ENCODE data around the gene COG2. TPM values are rescaled to one million over a fixed set of nuclear protein-coding genes. Genes with fewer than 3 reads are reported as not detected.

Gene COG2
- total and polyA plus RNA-seq, 2 of the 13 experiments (the other 11 are each of a cell fraction or from before 2014, with no cell fraction given), result 16.8 to 36.3 TPM

DNA sequence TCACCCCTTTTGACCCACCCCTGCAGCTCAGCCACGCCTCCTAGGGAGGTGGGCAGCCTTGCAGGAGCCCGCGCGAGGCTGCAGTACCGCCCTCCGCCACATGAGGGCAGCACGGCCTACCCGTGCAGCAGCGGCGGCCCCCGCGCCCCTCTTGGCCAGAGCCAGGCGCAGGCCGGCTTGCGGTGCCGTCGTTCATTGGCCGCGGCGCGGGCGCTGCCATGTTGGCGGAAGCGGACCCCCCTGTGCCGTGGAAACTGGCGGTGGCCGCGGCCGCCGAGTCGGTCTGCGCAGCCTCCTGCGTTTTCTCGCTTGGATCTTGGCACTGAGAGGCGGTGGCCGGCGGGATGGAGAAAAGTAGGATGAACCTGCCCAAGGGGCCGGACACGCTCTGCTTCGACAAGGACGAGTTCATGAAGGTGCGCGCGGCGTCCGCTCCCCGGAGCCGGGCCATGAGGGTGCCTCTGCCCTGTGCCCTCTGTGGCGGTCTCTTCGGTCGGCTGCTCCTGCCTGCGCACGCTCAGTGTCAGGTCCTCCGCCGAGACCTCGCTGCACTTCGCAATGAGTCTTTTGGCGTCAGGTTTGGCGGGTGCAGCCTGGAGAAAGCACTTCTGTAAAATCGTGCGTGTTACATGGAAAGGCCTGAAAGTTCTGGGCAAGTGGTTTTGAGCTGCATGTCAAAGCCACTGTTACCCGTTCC, at the start of gene COG2 (continued):
- TF ChIP-seq SNAI1 (CRISPR knock-in tag; IDR thresholded peaks at IDR 0.05; ENCODE audit: borderline replicate concordance) (0 out of 2 replicates have a peak, but pooled peaks have one; percentile 85), MEIS2 (CRISPR knock-in tag; IDR thresholded peaks at IDR 0.05) (peak; percentile 93), SPEN (CRISPR knock-in tag; IDR thresholded peaks at IDR 0.05; ENCODE audit: low read depth) (peak; percentile 94), SMYD3 (CRISPR knock-in tag; IDR thresholded peaks at IDR 0.05) (no peak), ZNF138 (CRISPR knock-in tag; IDR thresholded peaks at IDR 0.05; ENCODE audit: low read depth) (peak; percentile 60; the same call in 1 of the 2 replicates), ZFYVE20 (CRISPR knock-in tag; IDR thresholded peaks at IDR 0.05; ENCODE audit: borderline replicate concordance, low read depth) (no peak), NFKB2 (CRISPR knock-in tag; IDR thresholded peaks at IDR 0.05; ENCODE audit: borderline replicate concordance) (peak; percentile 92; the same call in 1 of the 2 replicates), ZNF747 (CRISPR knock-in tag; IDR thresholded peaks at IDR 0.05; ENCODE audit: borderline replicate concordance) (peak; percentile 86; the same call in 1 of the 2 replicates), MBNL3 (CRISPR knock-in tag; conservative IDR thresholded peaks at IDR 0.05) (no peak), ATF7-NPFF (CRISPR knock-in tag; IDR thresholded peaks at IDR 0.05; ENCODE audit: low read depth) (peak; percentile 86), RAD21 (CRISPR knock-in tag; IDR thresholded peaks at IDR 0.05) (peak; percentile 93), ATF7 (IDR thresholded peaks at IDR 0.05) (no peak), ATF7 (CRISPR knock-in tag; IDR thresholded peaks at IDR 0.05) (peak; percentile 61; the same call in 1 of the 2 replicates), CHCHD3 (CRISPR knock-in tag; IDR thresholded peaks at IDR 0.05) (peak; percentile 20; the same call in 1 of the 2 replicates), GFI1 (CRISPR knock-in tag; IDR thresholded peaks at IDR 0.05; ENCODE audit: borderline replicate concordance) (peak; percentile 58; the same call in 1 of the 2 replicates), ZNF354B (CRISPR knock-in tag; IDR thresholded peaks at IDR 0.05) (no peak), SP2 (CRISPR knock-in tag; IDR thresholded peaks at IDR 0.05) (peak; percentile 72), IKZF4 (CRISPR knock-in tag; IDR thresholded peaks at IDR 0.05; ENCODE audit: borderline replicate concordance, low read depth, not compliant biosample characterization) (peak; percentile 49), BRD4 (CRISPR knock-in tag; IDR thresholded peaks at IDR 0.05) (peak; percentile 91), ZNF3 (CRISPR knock-in tag; IDR thresholded peaks at IDR 0.05) (no peak)
- TF ChIP-seq, protein P1, sequence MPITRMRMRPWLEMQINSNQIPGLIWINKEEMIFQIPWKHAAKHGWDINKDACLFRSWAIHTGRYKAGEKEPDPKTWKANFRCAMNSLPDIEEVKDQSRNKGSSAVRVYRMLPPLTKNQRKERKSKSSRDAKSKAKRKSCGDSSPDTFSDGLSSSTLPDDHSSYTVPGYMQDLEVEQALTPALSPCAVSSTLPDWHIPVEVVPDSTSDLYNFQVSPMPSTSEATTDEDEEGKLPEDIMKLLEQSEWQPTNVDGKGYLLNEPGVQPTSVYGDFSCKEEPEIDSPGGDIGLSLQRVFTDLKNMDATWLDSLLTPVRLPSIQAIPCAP (CRISPR knock-in tag; IDR thresholded peaks at IDR 0.05; ENCODE audit: low read depth), result no peak
- TF ChIP-seq, protein P2, sequence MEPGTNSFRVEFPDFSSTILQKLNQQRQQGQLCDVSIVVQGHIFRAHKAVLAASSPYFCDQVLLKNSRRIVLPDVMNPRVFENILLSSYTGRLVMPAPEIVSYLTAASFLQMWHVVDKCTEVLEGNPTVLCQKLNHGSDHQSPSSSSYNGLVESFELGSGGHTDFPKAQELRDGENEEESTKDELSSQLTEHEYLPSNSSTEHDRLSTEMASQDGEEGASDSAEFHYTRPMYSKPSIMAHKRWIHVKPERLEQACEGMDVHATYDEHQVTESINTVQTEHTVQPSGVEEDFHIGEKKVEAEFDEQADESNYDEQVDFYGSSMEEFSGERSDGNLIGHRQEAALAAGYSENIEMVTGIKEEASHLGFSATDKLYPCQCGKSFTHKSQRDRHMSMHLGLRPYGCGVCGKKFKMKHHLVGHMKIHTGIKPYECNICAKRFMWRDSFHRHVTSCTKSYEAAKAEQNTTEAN (CRISPR knock-in tag; conservative IDR thresholded peaks at IDR 0.05), result peak; percentile 73; the same call in 1 of the 2 replicates
- TF ChIP-seq, protein P3, sequence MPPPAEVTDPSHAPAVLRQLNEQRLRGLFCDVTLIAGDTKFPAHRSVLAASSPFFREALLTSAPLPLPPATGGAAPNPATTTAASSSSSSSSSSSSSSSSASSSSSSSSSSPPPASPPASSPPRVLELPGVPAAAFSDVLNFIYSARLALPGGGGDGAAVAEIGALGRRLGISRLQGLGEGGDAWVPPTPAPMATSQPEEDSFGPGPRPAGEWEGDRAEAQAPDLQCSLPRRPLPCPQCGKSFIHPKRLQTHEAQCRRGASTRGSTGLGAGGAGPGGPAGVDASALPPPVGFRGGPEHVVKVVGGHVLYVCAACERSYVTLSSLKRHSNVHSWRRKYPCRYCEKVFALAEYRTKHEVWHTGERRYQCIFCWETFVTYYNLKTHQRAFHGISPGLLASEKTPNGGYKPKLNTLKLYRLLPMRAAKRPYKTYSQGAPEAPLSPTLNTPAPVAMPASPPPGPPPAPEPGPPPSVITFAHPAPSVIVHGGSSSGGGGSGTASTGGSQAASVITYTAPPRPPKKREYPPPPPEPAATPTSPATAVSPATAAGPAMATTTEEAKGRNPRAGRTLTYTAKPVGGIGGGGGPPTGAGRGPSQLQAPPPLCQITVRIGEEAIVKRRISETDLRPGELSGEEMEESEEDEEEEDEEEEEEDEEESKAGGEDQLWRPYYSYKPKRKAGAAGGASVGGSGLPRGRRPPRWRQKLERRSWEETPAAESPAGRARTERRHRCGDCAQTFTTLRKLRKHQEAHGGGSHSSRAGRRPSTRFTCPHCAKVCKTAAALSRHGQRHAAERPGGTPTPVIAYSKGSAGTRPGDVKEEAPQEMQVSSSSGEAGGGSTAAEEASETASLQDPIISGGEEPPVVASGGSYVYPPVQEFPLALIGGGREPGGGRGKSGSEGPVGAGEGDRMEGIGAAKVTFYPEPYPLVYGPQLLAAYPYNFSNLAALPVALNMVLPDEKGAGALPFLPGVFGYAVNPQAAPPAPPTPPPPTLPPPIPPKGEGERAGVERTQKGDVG (CRISPR knock-in tag; IDR thresholded peaks at IDR 0.05; ENCODE audit: borderline replicate concordance), result no peak
- TF ChIP-seq, protein P4, sequence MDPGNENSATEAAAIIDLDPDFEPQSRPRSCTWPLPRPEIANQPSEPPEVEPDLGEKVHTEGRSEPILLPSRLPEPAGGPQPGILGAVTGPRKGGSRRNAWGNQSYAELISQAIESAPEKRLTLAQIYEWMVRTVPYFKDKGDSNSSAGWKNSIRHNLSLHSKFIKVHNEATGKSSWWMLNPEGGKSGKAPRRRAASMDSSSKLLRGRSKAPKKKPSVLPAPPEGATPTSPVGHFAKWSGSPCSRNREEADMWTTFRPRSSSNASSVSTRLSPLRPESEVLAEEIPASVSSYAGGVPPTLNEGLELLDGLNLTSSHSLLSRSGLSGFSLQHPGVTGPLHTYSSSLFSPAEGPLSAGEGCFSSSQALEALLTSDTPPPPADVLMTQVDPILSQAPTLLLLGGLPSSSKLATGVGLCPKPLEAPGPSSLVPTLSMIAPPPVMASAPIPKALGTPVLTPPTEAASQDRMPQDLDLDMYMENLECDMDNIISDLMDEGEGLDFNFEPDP (CRISPR knock-in tag; conservative IDR thresholded peaks at IDR 0.05), result no peak
